HG02759 (cell line): ENCODE measurements around the gene TCAIM.

Source experiments
- ATAC-seq: cut with Tn5 transposase; IDR thresholded peaks from one replicate; pipeline ENCODE4 v1.9.1; 2021; ENCODE audit warnings: mild to moderate bottlenecking, moderate library complexity; ENCODE audit not compliant: unreplicated experiment

The TCAIM gene

GRCh38 chr3:44338010-44338827 is at the start of gene TCAIM:
Gene TCAIM, plus strand, starts transcription at chr3:44338766. Its CDS starts 16,017 bp downstream, at chr3:44354783.
- ATAC-seq = peak; percentile 94

GRCh38 chr3:44289882-44290462 is 48.6 kb upstream of the TCAIM start:
- no peak for ATAC-seq

GRCh38 chr3:44292276-44292675 is 46.3 kb upstream of the TCAIM start:
- ATAC-seq = no peak

GRCh38 chr3:44292947-44293346 is 45.6 kb upstream of the TCAIM start:
- no peak for ATAC-seq

GRCh38 chr3:44297255-44297654 is 41.3 kb upstream of the TCAIM start:
- no peak for ATAC-seq

GRCh38 chr3:44301746-44302145 is 36.8 kb upstream of the TCAIM start:
- no peak for ATAC-seq

- no peak for ATAC-seq
Measured at GRCh38 chr3:44309500-44309899, 29.1 kb upstream of the TCAIM start.

GRCh38 chr3:44318891-44319311 is 19.7 kb upstream of the TCAIM start:
- no peak for ATAC-seq

- no peak for ATAC-seq
Measured at GRCh38 chr3:44321335-44321734, 17.2 kb upstream of the TCAIM start.

- no peak for ATAC-seq
Measured at GRCh38 chr3:44323341-44323955, 15.1 kb upstream of the TCAIM start.

- no peak for ATAC-seq
Measured at GRCh38 chr3:44324584-44324983, 14.0 kb upstream of the TCAIM start.

GRCh38 chr3:44326019-44326418 is 12.5 kb upstream of the TCAIM start:
- no peak for ATAC-seq

GRCh38 chr3:44326515-44326914 is 12.1 kb upstream of the TCAIM start:
- ATAC-seq = no peak

GRCh38 chr3:44329946-44330345 is 8.6 kb upstream of the TCAIM start:
- ATAC-seq = no peak

- ATAC-seq = no peak
Measured at GRCh38 chr3:44330444-44330843, 8.1 kb upstream of the TCAIM start.

- ATAC-seq = no peak
Measured at GRCh38 chr3:44334326-44334725, 4.2 kb upstream of the TCAIM start.

- ATAC-seq = no peak
Measured at GRCh38 chr3:44337248-44337785, 1.2 kb upstream of the TCAIM start.

- ATAC-seq = no peak
Measured at GRCh38 chr3:44338828-44339127, 212 bp downstream of the TCAIM start.

- ATAC-seq = no peak
Measured at GRCh38 chr3:44339181-44340057, 853 bp downstream of the TCAIM start.

- ATAC-seq = no peak
Measured at GRCh38 chr3:44340058-44340395, 1.5 kb downstream of the TCAIM start.

GRCh38 chr3:44342176-44342790 is 3.7 kb downstream of the TCAIM start:
- no peak for ATAC-seq
